ENCODE data around the gene TBC1D1.

Gene TBC1D1

GRCh38 chr4:38111024-38111423, 220.1 kb downstream of the TBC1D1 start:
- H2AK5ac ChIP-seq (ENCODE audit: low read length): no peak overlapping the region
- H3K4ac ChIP-seq (ENCODE audit: low read depth, low read length): no peak overlapping the region
- H4K91ac ChIP-seq (ENCODE audit: low read depth, low read length): no peak overlapping the region
- no peaks in the 10 kb centered on the region for H3K27me3 ChIP-seq (ENCODE audit: insufficient read depth, low read length)
- no peak overlapping the region for H3K4me2 ChIP-seq (ENCODE audit: low read length)
- H2BK5ac ChIP-seq (ENCODE audit: low read depth, low read length, poor library complexity): no peak overlapping the region
- no peak overlapping the region for H3K14ac ChIP-seq (ENCODE audit: low read length)
- H2AFZ ChIP-seq (ENCODE audit: insufficient read depth, low read length, poor library complexity): no peak overlapping the region
- H4K8ac ChIP-seq (ENCODE audit: low read depth, low read length): no peak overlapping the region
- H3K79me1 ChIP-seq (ENCODE audit: low read length): no peaks in the 10 kb centered on the region
- no peak overlapping the region for H3K27ac ChIP-seq (ENCODE audit: low read depth, low read length)
- H3K9ac ChIP-seq (ENCODE audit: low read length): no peak overlapping the region
- WGBS (ENCODE audit: extremely low coverage, insufficient coverage, insufficient read length): no CpG with 5 or more reads among the region's 7 CpGs
- H2BK120ac ChIP-seq (ENCODE audit: insufficient read depth, low read length, poor library complexity): no peak overlapping the region
- H3K4me3 ChIP-seq (ENCODE audit: low read depth, low read length): no peak overlapping the region
- DNase-seq: no peak
- H3K23ac ChIP-seq (ENCODE audit: low read length): no peak overlapping the region
- no peak overlapping the region for H2BK12ac ChIP-seq (ENCODE audit: low read length)
- no peak overlapping the region for H3K18ac ChIP-seq (ENCODE audit: low read length)
- H3K36me3 ChIP-seq (ENCODE audit: control insufficient read depth in 1 of 2, insufficient read depth in 2 of 2, low read length in 2 of 2): peaks cover 15 to 31% of the 10 kb centered on the region in 2 experiments
- H3K79me2 ChIP-seq (ENCODE audit: control insufficient read depth, insufficient read depth, low read length, poor library complexity): no peaks in the 10 kb centered on the region
- H4K12ac ChIP-seq (ENCODE audit: low read depth, low read length): no peak overlapping the region
- H3K9me3 ChIP-seq (ENCODE audit: insufficient read depth, low read depth, low read length): no peaks in the 10 kb centered on the region
- peaks cover 2 to 12% of the 10 kb centered on the region in 2 experiments for H3K4me1 ChIP-seq (ENCODE audit: control insufficient read depth in 1 of 2, insufficient read depth in 2 of 2, low read length in 2 of 2)

GRCh38 chr4:38111717-38112116, 220.8 kb downstream of the TBC1D1 start:
- Histone ChIP-seq H4K12ac (ENCODE audit: low read depth, low read length) (no peak overlapping the region), H3K4me2 (ENCODE audit: low read length) (no peak overlapping the region), H2BK120ac (ENCODE audit: insufficient read depth, low read length, poor library complexity) (no peak overlapping the region), H3K14ac (ENCODE audit: low read length) (no peak overlapping the region), H2AK5ac (ENCODE audit: low read length) (no peak overlapping the region), H2AFZ (ENCODE audit: insufficient read depth, low read length, poor library complexity) (no peak overlapping the region), H3K79me2 (ENCODE audit: control insufficient read depth, insufficient read depth, low read length, poor library complexity) (no peaks in the 10 kb centered on the region), H3K9ac (ENCODE audit: low read length) (no peak overlapping the region), H4K8ac (ENCODE audit: low read depth, low read length) (no peak overlapping the region), H4K91ac (ENCODE audit: low read depth, low read length) (no peak overlapping the region), H3K9me3 (ENCODE audit: insufficient read depth, low read depth, low read length) (no peaks in the 10 kb centered on the region), H3K36me3 (ENCODE audit: control insufficient read depth in 1 of 2, insufficient read depth in 2 of 2, low read length in 2 of 2) (peaks cover 12 to 34% of the 10 kb centered on the region in 2 experiments), H3K4ac (ENCODE audit: low read depth, low read length) (no peak overlapping the region), H3K23ac (ENCODE audit: low read length) (no peak overlapping the region), H2BK5ac (ENCODE audit: low read depth, low read length, poor library complexity) (no peak overlapping the region), H3K79me1 (ENCODE audit: low read length) (no peaks in the 10 kb centered on the region), H3K4me1 (ENCODE audit: control insufficient read depth in 1 of 2, insufficient read depth in 2 of 2, low read length in 2 of 2) (peaks cover 0 to 9% of the 10 kb centered on the region in 2 experiments), H3K27me3 (ENCODE audit: insufficient read depth, low read length) (no peaks in the 10 kb centered on the region), H3K18ac (ENCODE audit: low read length) (no peak overlapping the region), H2BK12ac (ENCODE audit: low read length) (no peak overlapping the region), H3K27ac (ENCODE audit: low read depth, low read length) (no peak overlapping the region), H3K4me3 (ENCODE audit: low read depth, low read length) (no peak overlapping the region)
- no CpG with 5 or more reads among the region's 4 CpGs for WGBS (ENCODE audit: extremely low coverage, insufficient coverage, insufficient read length)
- no peak for DNase-seq

GRCh38 chr4:38113132-38113531, 222.2 kb downstream of the TBC1D1 start:
- Histone ChIP-seq H2BK12ac (ENCODE audit: low read length) (no peak overlapping the region), H3K27ac (ENCODE audit: low read depth, low read length) (no peak overlapping the region)
- WGBS (ENCODE audit: extremely low coverage, insufficient coverage, insufficient read length): no CpG with 5 or more reads among the region's 4 CpGs

GRCh38 chr4:38113551-38113950, 222.7 kb downstream of the TBC1D1 start:
- Histone ChIP-seq H2AK5ac (ENCODE audit: low read length) (no peak overlapping the region), H3K4ac (ENCODE audit: low read depth, low read length) (no peak overlapping the region), H2AFZ (ENCODE audit: insufficient read depth, low read length, poor library complexity) (no peak overlapping the region), H3K4me1 (ENCODE audit: control insufficient read depth in 1 of 2, insufficient read depth in 2 of 2, low read length in 2 of 2) (peaks cover 0 to 9% of the 10 kb centered on the region in 2 experiments), H2BK5ac (ENCODE audit: low read depth, low read length, poor library complexity) (no peak overlapping the region), H3K14ac (ENCODE audit: low read length) (no peak overlapping the region), H4K12ac (ENCODE audit: low read depth, low read length) (no peak overlapping the region), H3K4me2 (ENCODE audit: low read length) (no peak overlapping the region), H3K27ac (ENCODE audit: low read depth, low read length) (no peak overlapping the region), H3K23ac (ENCODE audit: low read length) (no peak overlapping the region), H3K18ac (ENCODE audit: low read length) (no peak overlapping the region), H3K9ac (ENCODE audit: low read length) (no peak overlapping the region), H2BK120ac (ENCODE audit: insufficient read depth, low read length, poor library complexity) (no peak overlapping the region), H3K79me1 (ENCODE audit: low read length) (peaks cover 2% of the 10 kb centered on the region), H4K91ac (ENCODE audit: low read depth, low read length) (no peak overlapping the region), H3K27me3 (ENCODE audit: insufficient read depth, low read length) (no peaks in the 10 kb centered on the region), H3K79me2 (ENCODE audit: control insufficient read depth, insufficient read depth, low read length, poor library complexity) (no peaks in the 10 kb centered on the region), H4K8ac (ENCODE audit: low read depth, low read length) (no peak overlapping the region), H3K9me3 (ENCODE audit: insufficient read depth, low read depth, low read length) (no peaks in the 10 kb centered on the region), H3K4me3 (ENCODE audit: low read depth, low read length) (no peak overlapping the region), H3K36me3 (ENCODE audit: control insufficient read depth in 1 of 2, insufficient read depth in 2 of 2, low read length in 2 of 2) (peaks cover 8 to 33% of the 10 kb centered on the region in 2 experiments), H2BK12ac (ENCODE audit: low read length) (no peak overlapping the region)
- no CpG with 5 or more reads among the region's 2 CpGs for WGBS (ENCODE audit: extremely low coverage, insufficient coverage, insufficient read length)
- no peak for DNase-seq

More at GRCh38 chr4:38113132-38113531, 222.2 kb downstream of the TBC1D1 start:
- H3K79me1 ChIP-seq (ENCODE audit: low read length): peaks cover 2% of the 10 kb centered on the region
- no peak overlapping the region for H2BK120ac ChIP-seq (ENCODE audit: insufficient read depth, low read length, poor library complexity)
- no peak overlapping the region for H3K4ac ChIP-seq (ENCODE audit: low read depth, low read length)
- no peak overlapping the region for H3K4me2 ChIP-seq (ENCODE audit: low read length)
- H3K18ac ChIP-seq (ENCODE audit: low read length): no peak overlapping the region
- no peak overlapping the region for H4K12ac ChIP-seq (ENCODE audit: low read depth, low read length)
- H2AK5ac ChIP-seq (ENCODE audit: low read length): no peak overlapping the region
- H3K23ac ChIP-seq (ENCODE audit: low read length): no peak overlapping the region
- peaks cover 8 to 30% of the 10 kb centered on the region in 2 experiments for H3K36me3 ChIP-seq (ENCODE audit: control insufficient read depth in 1 of 2, insufficient read depth in 2 of 2, low read length in 2 of 2)
- H3K79me2 ChIP-seq (ENCODE audit: control insufficient read depth, insufficient read depth, low read length, poor library complexity): no peaks in the 10 kb centered on the region
- H3K4me3 ChIP-seq (ENCODE audit: low read depth, low read length): no peak overlapping the region
- no peak overlapping the region for H4K8ac ChIP-seq (ENCODE audit: low read depth, low read length)
- peaks cover 0 to 9% of the 10 kb centered on the region in 2 experiments for H3K4me1 ChIP-seq (ENCODE audit: control insufficient read depth in 1 of 2, insufficient read depth in 2 of 2, low read length in 2 of 2)
- H4K91ac ChIP-seq (ENCODE audit: low read depth, low read length): no peak overlapping the region
- H3K14ac ChIP-seq (ENCODE audit: low read length): no peak overlapping the region
- no peaks in the 10 kb centered on the region for H3K9me3 ChIP-seq (ENCODE audit: insufficient read depth, low read depth, low read length)
- H3K9ac ChIP-seq (ENCODE audit: low read length): no peak overlapping the region
- no peaks in the 10 kb centered on the region for H3K27me3 ChIP-seq (ENCODE audit: insufficient read depth, low read length)
- no peak overlapping the region for H2AFZ ChIP-seq (ENCODE audit: insufficient read depth, low read length, poor library complexity)
- DNase-seq: no peak
- H2BK5ac ChIP-seq (ENCODE audit: low read depth, low read length, poor library complexity): no peak overlapping the region

Measured in trophoblast cell (in vitro differentiated cells and primary cell).